Measurements from ENCODE around the gene GCNA. TPM values are rescaled to one million over a fixed set of nuclear protein-coding genes. Genes with fewer than 3 reads are reported as not detected.

The GCNA gene
- total RNA-seq, 2 experiments from 2014 or later, result 8.5 to 8.7 TPM

Other genes starting within 250 kb of the GCNA start
- gene TAF1, start 212.1 kb upstream of the GCNA start, total RNA-seq, result 10 to 100 TPM; 64.7 to 66.8 TPM
- 100 to 1,000 TPM; 487 to 498 TPM for gene OGT, start 45.3 kb upstream of the GCNA start, total RNA-seq
- 100 to 1,000 TPM; 105 to 107 TPM for gene CXCR3, start 40.1 kb downstream of the GCNA start, total RNA-seq
- not detected for gene CXorf49, start 139.8 kb downstream of the GCNA start, total RNA-seq
- not detected for gene CXorf49B, start 184.9 kb downstream of the GCNA start, total RNA-seq

All from activated naive CD8-positive, alpha-beta T cell treated with anti-CD3 and anti-CD28 coated beads, Interleukin-2, amount 10 ng/mL, durations not matched to agents 7 days and 5 days (primary cell).